HepG2 (cell line): ENCODE data around the gene SGPL1.

Experiments used
- ATF3 ChIP-seq: sonication (generic); formaldehyde crosslinking; IDR thresholded peaks from 2 replicates; pipeline ENCODE4 v1.4.0; 2020; ENCODE audit warnings: missing genetic modification reagents
- CHD2 ChIP-seq: IDR thresholded peaks from 2 replicates; pipeline ENCODE4 v1.6.1; 2011; ENCODE audit warnings: low read depth, low read length, improper control_type of control experiment
- CTCF ChIP-seq: sonication (generic); formaldehyde crosslinking; IDR thresholded peaks from 2 replicates; pipeline ENCODE4 v1.5.0; 2020; ENCODE audit warnings: mild to moderate bottlenecking, missing genetic modification reagents, moderate library complexity
- KDM5A ChIP-seq: fragments of 200-600 bp; sonication (generic); IDR thresholded peaks from 2 replicates; pipeline ENCODE4 v1.7.0; 2018; ENCODE audit warnings: antibody characterized with exemption, mild to moderate bottlenecking, low read length, borderline replicate concordance
- MIER3 ChIP-seq: IDR thresholded peaks from 2 replicates; pipeline ENCODE4 v1.6.1; 2016; ENCODE audit warnings: missing compliant biosample characterization, borderline replicate concordance
- POLR2A ChIP-seq, 2 experiments: IDR thresholded peaks; 2 replicates each; pipeline ENCODE4 v1.6.1; 2011; ENCODE audit warnings: low read depth in 2 of 2, low read length in 2 of 2, mild to moderate bottlenecking in 1 of 2, moderate library complexity in 1 of 2; ENCODE audit not compliant: insufficient read depth in 1 of 2
- SP1 ChIP-seq, 2 experiments: fragments of 450-650 bp in 1 of 2; sonication (generic) in 1 of 2; formaldehyde crosslinking in 1 of 2; IDR thresholded peaks; 2 replicates each; pipeline versions ENCODE4 v1.4.0 to v1.6.1; 2016 to 2020; ENCODE audit warnings: missing genetic modification reagents in 1 of 2
- TP53 ChIP-seq: sonication (generic); formaldehyde crosslinking; conservative IDR thresholded peaks from 2 replicates; pipeline ENCODE4 v1.4.0; 2020; ENCODE audit warnings: missing genetic modification reagents
- ZNF124 ChIP-seq: sonication (generic); formaldehyde crosslinking; IDR thresholded peaks from 2 replicates; pipeline ENCODE4 v1.4.0; 2020; ENCODE audit warnings: missing genetic modification reagents
- ZNF234 ChIP-seq: sonication (generic); formaldehyde crosslinking; conservative IDR thresholded peaks from 2 replicates; pipeline ENCODE4 v1.5.1; 2020; ENCODE audit warnings: mild to moderate bottlenecking, missing genetic modification reagents
- ZNF543 ChIP-seq: sonication (generic); formaldehyde crosslinking; IDR thresholded peaks from 2 replicates; pipeline ENCODE4 v1.4.0; 2020; ENCODE audit warnings: mild to moderate bottlenecking, missing genetic modification reagents
- ZNF580 ChIP-seq: IDR thresholded peaks from 2 replicates; pipeline ENCODE4 v1.6.1; 2016; ENCODE audit warnings: low read depth, borderline replicate concordance
- ZZZ3 ChIP-seq: sonication (generic); formaldehyde crosslinking; IDR thresholded peaks from 2 replicates; pipeline ENCODE4 v1.4.0; 2020; ENCODE audit warnings: missing genetic modification reagents, mild to moderate bottlenecking, borderline replicate concordance

GRCh38 chr10:70805619-70806215 lies 10.0 kb upstream of the SGPL1 start:
- no peak for TF ChIP-seq POLR2A (IDR thresholded peaks at IDR 0.05; ENCODE audit: insufficient read depth in 1 of 2, low read depth in 2 of 2, low read length in 2 of 2)
- no peak for TF ChIP-seq CHD2
- no peak for TF ChIP-seq SP1 (IDR thresholded peaks at IDR 0.05)
- no peak for TF ChIP-seq SP1 (CRISPR knock-in tag; IDR thresholded peaks at IDR 0.05)
- TF ChIP-seq ZZZ3, result no peak
- no peak for TF ChIP-seq ZNF234
- TF ChIP-seq KDM5A, result no peak
- TF ChIP-seq ZNF580 (CRISPR knock-in tag), result no peak
- TF ChIP-seq CTCF (CRISPR knock-in tag), result no peak
- TF ChIP-seq ATF3 (CRISPR knock-in tag), result no peak
- no peak for TF ChIP-seq MIER3 (CRISPR knock-in tag)
- no peak for TF ChIP-seq ZNF124 (CRISPR knock-in tag)
- no peak for TF ChIP-seq TP53 (CRISPR knock-in tag)
- no peak for TF ChIP-seq ZNF543 (CRISPR knock-in tag)
